Gastroesophageal sphincter (tissue), 4 donors: Measurements from ENCODE around the gene LARGE1. TPM values are rescaled to one million over a fixed set of nuclear protein-coding genes. Genes with fewer than 3 reads are reported as not detected.

Source experiments
- ATAC-seq: fragments of 150-250 bp; one replicate; pipeline ENCODE4 v1.9.1; 2016; ENCODE audit warnings: mild to moderate bottlenecking, moderate library complexity
- H3K27ac ChIP-seq, 4 donors: fragments of 200-600 bp; sonication (generic) in 3 of 4; 1 replicate in 3 of 4; 2 replicates in 1 of 4; pipeline ENCODE4 v1.5.1; 2016 to 2019
- H3K27me3 ChIP-seq: fragments of 200-600 bp; sonication (generic); one replicate; pipeline ENCODE4 v1.5.1; 2019
- H3K36me3 ChIP-seq, 2 donors: fragments of 200-600 bp; sonication (generic); one replicate each; pipeline ENCODE4 v1.5.1; 2019; ENCODE audit warnings: control low read depth in 1 of 2
- H3K4me1 ChIP-seq, 3 donors: fragments of 200-600 bp; sonication (generic); 1 replicate in 2 of 3; 2 replicates in 1 of 3; pipeline ENCODE4 v1.5.1; 2016 to 2019; ENCODE audit warnings: control low read depth in 2 of 3
- H3K4me3 ChIP-seq, 2 donors: fragments of 200-600 bp; sonication (generic); one replicate each; pipeline ENCODE4 v1.5.1; 2019; ENCODE audit warnings: mild to moderate bottlenecking in 1 of 2, moderate library complexity in 1 of 2
- H3K9me3 ChIP-seq, 3 donors: fragments of 200-600 bp; sonication (generic); one replicate each; pipeline ENCODE4 v1.5.1; 2017 to 2019; ENCODE audit warnings: control low read depth in 2 of 3
- EP300 ChIP-seq: sonication (generic); formaldehyde crosslinking; IDR thresholded peaks from one replicate; pipeline ENCODE4 v1.6.1; 2017; ENCODE audit warnings: antibody characterized with exemption, mild to moderate bottlenecking
- POLR2A ChIP-seq, 2 donors: fragments of 450-650 bp; IDR thresholded peaks; one replicate each; pipeline ENCODE4 v1.6.1; 2017; ENCODE audit warnings: antibody characterized with exemption in 2 of 2, mild to moderate bottlenecking in 2 of 2, moderate library complexity in 1 of 2
- POLR2AphosphoS5 ChIP-seq: sonication (generic); formaldehyde crosslinking; IDR thresholded peaks from one replicate; pipeline ENCODE4 v1.6.1; 2017; ENCODE audit warnings: antibody characterized with exemption
- WGBS, 2 donors: methylation state at CpG; one replicate each; pipeline ENCODE4 v1.1.5; 2018; ENCODE audit warnings: low coverage in 1 of 2; 5-methylcytosine and 5-hydroxymethylcytosine counted together
- total RNA-seq, 4 donors: library from RNA; depleted of rRNA; stranded (reverse); fragments of >200 nt; gene quantifications; one replicate each; pipeline ENCODE4 v1.1.0, GENCODE V29; 2016
- TF ChIP-seq, protein P1 (sequence below), 4 experiments: fragments of 200-600 bp in 2 of 4; fragments of 450-650 bp in 2 of 4; sonication (generic) in 1 of 4; IDR thresholded peaks; one replicate each; pipeline ENCODE4 v1.5.1; 2017 to 2019; ENCODE audit warnings: antibody characterized with exemption in 4 of 4, mild to moderate bottlenecking in 2 of 4, moderate library complexity in 2 of 4

Gene LARGE1
- total RNA-seq, 4 donors from 2014 or later, result 23.0 to 67.8 (median 48.0) TPM

DNA sequence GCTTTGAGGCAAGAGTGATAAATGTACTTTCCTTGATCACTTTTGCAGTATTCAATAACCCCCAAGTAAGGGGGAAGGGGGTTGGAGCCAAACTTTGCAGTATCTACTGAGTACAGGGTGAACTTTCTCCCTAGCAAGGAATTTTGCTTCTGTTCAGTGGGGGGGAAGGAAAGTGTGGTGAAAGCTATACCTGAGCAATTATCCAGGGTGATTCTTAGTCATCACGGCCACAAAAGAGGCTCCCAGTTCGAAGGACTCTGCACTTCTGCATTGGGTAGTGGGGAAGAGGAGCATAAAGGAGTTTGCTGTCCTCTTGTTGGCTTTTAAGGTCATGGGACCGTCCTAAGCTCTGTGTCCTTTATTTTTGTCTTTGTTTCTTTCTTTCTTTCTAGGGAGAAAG lies 515.6 kb downstream of the LARGE1 start:
- TF ChIP-seq EP300 (no peak), POLR2A (IDR thresholded peaks at IDR 0.05) (no peak), POLR2AphosphoS5 (no peak)
- TF ChIP-seq, protein P1, sequence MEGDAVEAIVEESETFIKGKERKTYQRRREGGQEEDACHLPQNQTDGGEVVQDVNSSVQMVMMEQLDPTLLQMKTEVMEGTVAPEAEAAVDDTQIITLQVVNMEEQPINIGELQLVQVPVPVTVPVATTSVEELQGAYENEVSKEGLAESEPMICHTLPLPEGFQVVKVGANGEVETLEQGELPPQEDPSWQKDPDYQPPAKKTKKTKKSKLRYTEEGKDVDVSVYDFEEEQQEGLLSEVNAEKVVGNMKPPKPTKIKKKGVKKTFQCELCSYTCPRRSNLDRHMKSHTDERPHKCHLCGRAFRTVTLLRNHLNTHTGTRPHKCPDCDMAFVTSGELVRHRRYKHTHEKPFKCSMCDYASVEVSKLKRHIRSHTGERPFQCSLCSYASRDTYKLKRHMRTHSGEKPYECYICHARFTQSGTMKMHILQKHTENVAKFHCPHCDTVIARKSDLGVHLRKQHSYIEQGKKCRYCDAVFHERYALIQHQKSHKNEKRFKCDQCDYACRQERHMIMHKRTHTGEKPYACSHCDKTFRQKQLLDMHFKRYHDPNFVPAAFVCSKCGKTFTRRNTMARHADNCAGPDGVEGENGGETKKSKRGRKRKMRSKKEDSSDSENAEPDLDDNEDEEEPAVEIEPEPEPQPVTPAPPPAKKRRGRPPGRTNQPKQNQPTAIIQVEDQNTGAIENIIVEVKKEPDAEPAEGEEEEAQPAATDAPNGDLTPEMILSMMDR (IDR thresholded peaks at IDR 0.05), result no peak
- no peak overlapping the region for H3K4me3 ChIP-seq
- ATAC-seq, result no peak
- no peaks in the 10 kb centered on the region for H3K27me3 ChIP-seq
- H3K36me3 ChIP-seq, result peaks cover 0 to 4% of the 10 kb centered on the region in 2 donors
- no peaks in the 10 kb centered on the region for H3K4me1 ChIP-seq
- 84 to 94% methylated on average over 3 of the region's 3 CpGs for WGBS, 2 donors
- no peak overlapping the region for H3K27ac ChIP-seq
- H3K9me3 ChIP-seq, result no peaks in the 10 kb centered on the region

DNA sequence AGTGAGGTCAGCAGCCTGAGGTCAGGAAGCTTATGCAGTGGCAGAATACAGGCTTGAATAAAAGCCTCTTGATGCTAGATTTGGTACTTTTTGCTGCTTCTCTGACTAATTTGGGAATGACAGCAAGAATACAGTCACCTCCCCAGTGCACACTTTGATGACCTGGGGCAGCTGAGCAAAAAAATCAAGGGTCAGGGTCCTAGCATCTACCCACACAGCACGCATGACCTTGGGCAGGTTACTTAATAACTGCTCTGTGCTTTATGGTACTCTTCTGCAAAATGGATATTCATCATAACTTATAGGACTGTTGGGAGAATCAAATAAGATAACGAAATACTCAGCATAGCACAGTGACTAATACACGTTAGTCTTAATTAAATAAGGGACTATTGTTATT lies 518.0 kb downstream of the LARGE1 start:
- WGBS, 2 donors, result 84 to 92% methylated on average over 2 to 3 of the region's 3 CpGs
- Histone ChIP-seq H3K4me1 (no peaks in the 10 kb centered on the region), H3K4me3 (no peak overlapping the region), H3K9me3 (no peaks in the 10 kb centered on the region), H3K27me3 (no peaks in the 10 kb centered on the region), H3K27ac (no peak overlapping the region), H3K36me3 (peaks cover 0 to 4% of the 10 kb centered on the region in 2 donors)
- TF ChIP-seq POLR2A (IDR thresholded peaks at IDR 0.05) (no peak), EP300 (no peak), POLR2AphosphoS5 (no peak)
- TF ChIP-seq, protein P1 (IDR thresholded peaks at IDR 0.05), result no peak
- ATAC-seq, result no peak

DNA sequence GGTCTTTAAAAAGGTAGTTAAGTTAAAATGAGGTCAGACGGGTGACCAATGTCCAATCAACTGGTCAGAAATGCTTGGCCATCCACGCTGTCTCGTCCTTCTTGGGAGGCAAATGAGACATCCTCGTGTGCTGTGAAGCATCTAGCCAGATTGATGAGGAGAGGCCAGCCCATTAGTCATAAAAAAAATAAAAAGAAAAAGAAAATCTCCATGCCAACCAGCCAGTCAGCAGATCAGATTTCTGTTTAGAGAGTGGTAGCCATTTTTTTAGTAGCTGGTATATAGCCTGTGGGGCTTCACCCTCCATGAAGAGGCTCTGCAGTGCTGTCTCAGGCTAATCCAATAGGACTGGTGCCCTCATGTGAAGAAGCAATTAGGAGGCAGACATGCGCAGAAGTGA lies 519.0 kb downstream of the LARGE1 start:
- Histone ChIP-seq H3K27me3 (no peaks in the 10 kb centered on the region), H3K4me3 (no peak overlapping the region), H3K27ac (no peak overlapping the region), H3K36me3 (peaks cover 0 to 4% of the 10 kb centered on the region in 2 donors), H3K9me3 (no peaks in the 10 kb centered on the region), H3K4me1 (no peaks in the 10 kb centered on the region)
- ATAC-seq, result no peak
- TF ChIP-seq POLR2A (IDR thresholded peaks at IDR 0.05) (no peak), POLR2AphosphoS5 (no peak), EP300 (no peak)
- TF ChIP-seq, protein P1 (IDR thresholded peaks at IDR 0.05), result no peak
- 80 to 86% methylated on average over 2 to 5 of the region's 5 CpGs for WGBS, 2 donors

DNA sequence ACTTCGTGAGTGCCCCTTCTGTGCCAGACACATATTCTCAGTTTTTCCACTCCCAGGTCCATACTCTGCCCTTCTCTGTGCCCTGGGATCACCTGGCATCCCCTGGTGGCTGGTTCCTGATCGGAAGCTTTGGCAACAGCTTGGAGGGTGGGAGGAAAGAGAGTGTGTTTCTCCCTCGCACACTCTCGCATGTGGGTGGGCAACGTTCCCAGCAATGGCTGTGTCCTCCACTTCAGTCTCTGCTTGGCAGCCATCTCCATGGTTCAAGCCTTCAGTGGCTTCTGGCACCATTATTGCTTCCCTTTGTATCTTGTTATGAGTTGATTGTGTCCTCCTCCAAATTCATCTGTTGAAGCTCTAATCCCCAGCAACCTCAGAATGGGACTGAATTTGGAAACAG lies 519.4 kb downstream of the LARGE1 start:
- ATAC-seq, result no peak

More for the DNA sequence above, 519.4 kb downstream of the LARGE1 start:
- Histone ChIP-seq H3K27me3 (no peaks in the 10 kb centered on the region), H3K4me1 (no peaks in the 10 kb centered on the region), H3K36me3 (peaks cover 0 to 4% of the 10 kb centered on the region in 2 donors), H3K27ac (no peak overlapping the region), H3K4me3 (no peak overlapping the region), H3K9me3 (no peaks in the 10 kb centered on the region)
- WGBS, 2 donors, result 70% methylated on average over 5 of the region's 5 CpGs; no CpG with 5 or more reads in 1 of the 2 donors
- TF ChIP-seq POLR2A (IDR thresholded peaks at IDR 0.05), result no peak
- TF ChIP-seq EP300, result no peak
- TF ChIP-seq POLR2AphosphoS5, result no peak
- TF ChIP-seq, protein P1 (IDR thresholded peaks at IDR 0.05), result no peak
